Heart left ventricle (tissue), 13 donors: ENCODE results near the gene AAR2.
A peak's percentile ranks its signal among the peaks of the same experiment; 100 is the strongest.

Source experiments
- POLR2A ChIP-seq, 2 donors: fragments of 450-650 bp; IDR thresholded peaks; one replicate each; pipeline ENCODE4 v1.6.1; 2017; ENCODE audit warnings: antibody characterized with exemption in 2 of 2, mild to moderate bottlenecking in 2 of 2, moderate library complexity in 2 of 2
- TF ChIP-seq, protein P1 (sequence below), 12 donors: fragments of 200-600 bp; sonication (generic) in 4 of 12; IDR thresholded peaks; one replicate each; pipeline versions ENCODE4 v1.5.0 to v1.8.0; 2018 to 2022; ENCODE audit warnings: antibody characterized with exemption in 12 of 12, mild to moderate bottlenecking in 5 of 12
- donor health status: ischemic (EF 13 %, LVEDD 7.1; RV severe dilation, severe dysfunction).
- donor health status: DM: no; HTN: yes; CAD: no.
- donor health status: DM: no; HTN: no; CAD: no.
- donor health status: ischemic (EF 25% LVEDD 6.9; RV normal size, moderate dysfunction).
- donor health status: ischemic (EF 25% LVEDD 5.7; RV mildly dilated, moderate dysfunction).
- donor health status: ischemic (EF 35%, LVEDD 5.7; RV mildly dilated, moderate dysfunction).
- donor health status: nonischemic (EF 11% LVEDD 7.7; RV severe dilation, severe dysfunction).
- donor health status: DM: yes; HTN: yes; CAD: no.
- donor health status: PGD.
- donor health status: ischemic (EF 29% LVEDD 5.4; RV normal size, mild dysfunction).
- donor health status: nonischemic (EF 23%, LVEDD 6.1; RV moderate dilation, normal function).

- TF ChIP-seq, protein P1, sequence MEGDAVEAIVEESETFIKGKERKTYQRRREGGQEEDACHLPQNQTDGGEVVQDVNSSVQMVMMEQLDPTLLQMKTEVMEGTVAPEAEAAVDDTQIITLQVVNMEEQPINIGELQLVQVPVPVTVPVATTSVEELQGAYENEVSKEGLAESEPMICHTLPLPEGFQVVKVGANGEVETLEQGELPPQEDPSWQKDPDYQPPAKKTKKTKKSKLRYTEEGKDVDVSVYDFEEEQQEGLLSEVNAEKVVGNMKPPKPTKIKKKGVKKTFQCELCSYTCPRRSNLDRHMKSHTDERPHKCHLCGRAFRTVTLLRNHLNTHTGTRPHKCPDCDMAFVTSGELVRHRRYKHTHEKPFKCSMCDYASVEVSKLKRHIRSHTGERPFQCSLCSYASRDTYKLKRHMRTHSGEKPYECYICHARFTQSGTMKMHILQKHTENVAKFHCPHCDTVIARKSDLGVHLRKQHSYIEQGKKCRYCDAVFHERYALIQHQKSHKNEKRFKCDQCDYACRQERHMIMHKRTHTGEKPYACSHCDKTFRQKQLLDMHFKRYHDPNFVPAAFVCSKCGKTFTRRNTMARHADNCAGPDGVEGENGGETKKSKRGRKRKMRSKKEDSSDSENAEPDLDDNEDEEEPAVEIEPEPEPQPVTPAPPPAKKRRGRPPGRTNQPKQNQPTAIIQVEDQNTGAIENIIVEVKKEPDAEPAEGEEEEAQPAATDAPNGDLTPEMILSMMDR (IDR thresholded peaks at IDR 0.05), result peak; percentile 84 to 96 (median 90)
- TF ChIP-seq POLR2A (IDR thresholded peaks at IDR 0.05), result no peak
These were observed 36.7 kb upstream of the AAR2 start for GRCh38 chr20:36199345-36200257.
